Fibroblast of skin of left biceps (primary cell): ENCODE results near the gene PTPRD.

Experiments used
- DNase-seq, 2 experiments: peaks; one replicate each; pipeline ENCODE4 v3.0.0-alpha.2; 2013; ENCODE audit warnings: low read depth in 2 of 2

PTPRD gene

GRCh38 chr9:8867148-8867547 lies 1745.7 kb downstream of the PTPRD start:
- DNase-seq = no peak

DNA sequence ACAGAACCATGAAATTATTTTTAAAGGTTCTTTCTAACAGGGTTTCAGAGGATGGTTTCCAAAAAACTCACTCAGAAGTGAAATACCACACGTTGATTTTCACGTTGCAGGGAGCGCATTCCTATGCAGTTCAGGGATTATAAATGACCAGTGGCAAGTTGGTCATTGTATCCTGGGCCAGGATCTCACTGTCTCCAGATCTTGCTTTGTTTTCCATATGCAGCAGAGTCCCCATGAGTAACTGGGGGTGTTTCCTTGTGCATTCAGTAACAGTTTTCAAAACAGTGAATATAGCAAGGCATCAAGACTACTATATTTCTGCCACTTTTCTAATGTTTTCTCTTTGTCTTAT lies 1748.3 kb downstream of the PTPRD start:
- no peak for DNase-seq

- no peak for DNase-seq
Observed at GRCh38 chr9:8863886-8864544, 1748.8 kb downstream of the PTPRD start.

- DNase-seq = no peak
Observed at GRCh38 chr9:8863069-8863468, 1749.7 kb downstream of the PTPRD start.

DNA sequence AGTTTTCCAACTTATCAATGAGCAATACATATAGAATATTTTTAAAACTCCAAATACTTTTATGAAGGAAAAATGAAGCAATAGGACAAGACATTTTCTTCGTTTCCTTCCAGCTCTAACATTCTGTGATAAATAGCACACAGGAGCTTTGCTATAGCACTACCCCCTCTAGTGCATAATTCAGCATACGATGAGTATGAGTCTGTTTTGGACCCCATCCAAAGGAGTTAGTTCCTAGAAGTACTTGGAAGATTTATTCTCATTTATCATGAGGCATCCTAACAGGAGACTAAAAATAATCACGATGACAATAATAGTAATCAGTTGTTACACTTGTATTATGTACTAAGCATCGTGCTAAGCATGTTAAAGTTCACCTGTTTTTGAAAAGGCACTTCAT lies 1751.9 kb downstream of the PTPRD start:
- DNase-seq = peak; percentile 72 to 74

GRCh38 chr9:8860086-8860485 lies 1752.7 kb downstream of the PTPRD start:
- no peak for DNase-seq

- no peak for DNase-seq
Observed at GRCh38 chr9:8859416-8859815, 1753.4 kb downstream of the PTPRD start.

- DNase-seq = no peak
Observed at GRCh38 chr9:8858596-8859161, 1754.1 kb downstream of the PTPRD start.

DNA sequence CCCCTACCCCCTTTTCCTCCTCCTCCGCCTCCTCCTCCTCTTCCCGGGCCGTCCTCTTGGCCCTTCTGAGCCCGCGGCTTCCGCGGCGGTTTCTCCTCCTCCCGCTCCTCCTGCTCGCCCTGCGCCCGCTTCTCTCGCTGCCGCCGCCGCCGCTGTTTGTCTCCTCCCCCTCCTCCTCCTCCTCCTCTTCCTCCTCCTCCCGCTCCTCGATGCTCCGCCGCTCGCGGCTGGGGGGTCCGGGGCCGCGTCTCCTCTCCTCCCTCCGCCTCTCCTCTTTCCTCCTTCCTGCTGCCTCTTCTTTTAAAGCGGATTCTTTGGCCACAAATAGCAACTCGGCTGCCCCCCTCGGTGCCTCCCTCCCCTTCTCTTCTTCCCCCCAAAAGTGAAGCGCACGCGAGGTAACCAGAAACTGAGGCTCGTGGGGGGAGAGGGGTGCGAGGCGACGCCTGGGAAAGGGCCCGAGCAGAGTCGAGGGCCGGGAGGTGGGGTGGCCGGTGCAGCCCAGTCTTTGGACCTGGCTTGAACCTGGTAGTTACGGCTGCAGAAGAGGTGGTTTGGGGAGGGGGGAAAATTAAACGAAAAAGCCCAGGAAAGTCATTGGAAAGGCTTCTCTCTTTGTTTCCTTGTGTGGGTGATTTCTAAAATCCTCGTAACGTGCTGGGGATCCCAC lies 1754.7 kb downstream of the PTPRD start:
- peak in 1 of 2 experiments; percentile 36 for DNase-seq

DNA sequence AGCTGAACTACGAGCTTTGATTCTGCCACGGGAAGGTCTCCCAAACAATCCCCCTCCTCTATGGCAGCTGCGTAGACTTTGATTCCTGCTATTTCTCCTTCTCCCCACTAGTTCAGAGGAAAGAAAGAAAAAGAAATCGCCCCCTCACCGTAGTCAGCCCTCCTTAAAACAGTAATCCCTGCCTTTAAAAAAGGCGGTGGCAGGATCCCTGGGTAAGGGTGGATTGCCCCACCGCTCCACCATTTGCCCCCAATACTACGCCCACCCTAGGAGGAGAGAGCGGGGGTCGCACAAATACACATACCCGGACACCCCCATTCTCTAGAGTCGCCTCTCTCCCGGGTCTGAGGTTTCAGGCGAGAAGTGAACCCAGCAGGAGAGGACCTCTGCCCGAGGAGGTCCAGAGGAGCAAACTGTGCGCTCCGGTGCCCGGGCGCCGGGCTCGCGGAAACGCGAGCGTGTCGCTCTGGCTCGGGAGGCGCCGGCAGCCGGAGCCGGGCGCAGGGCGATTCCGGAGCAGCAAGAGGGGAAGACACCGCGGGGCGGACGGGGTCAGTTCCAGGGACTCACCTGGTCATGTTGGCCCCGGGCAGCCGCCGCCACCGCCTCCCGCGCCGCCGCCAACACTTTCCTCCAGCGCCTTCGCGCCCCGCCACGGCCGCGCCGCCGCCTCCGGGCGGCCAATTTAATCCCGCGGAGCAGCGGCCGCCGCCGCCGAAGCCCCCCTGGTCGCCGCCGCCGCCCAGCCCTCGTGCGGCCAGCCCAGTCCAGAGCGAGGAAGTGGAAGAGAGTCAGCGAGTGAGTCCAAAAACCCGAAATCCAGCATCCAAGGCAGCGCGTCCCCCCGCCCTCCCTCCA lies 1755.5 kb downstream of the PTPRD start:
- DNase-seq = no peak

DNA sequence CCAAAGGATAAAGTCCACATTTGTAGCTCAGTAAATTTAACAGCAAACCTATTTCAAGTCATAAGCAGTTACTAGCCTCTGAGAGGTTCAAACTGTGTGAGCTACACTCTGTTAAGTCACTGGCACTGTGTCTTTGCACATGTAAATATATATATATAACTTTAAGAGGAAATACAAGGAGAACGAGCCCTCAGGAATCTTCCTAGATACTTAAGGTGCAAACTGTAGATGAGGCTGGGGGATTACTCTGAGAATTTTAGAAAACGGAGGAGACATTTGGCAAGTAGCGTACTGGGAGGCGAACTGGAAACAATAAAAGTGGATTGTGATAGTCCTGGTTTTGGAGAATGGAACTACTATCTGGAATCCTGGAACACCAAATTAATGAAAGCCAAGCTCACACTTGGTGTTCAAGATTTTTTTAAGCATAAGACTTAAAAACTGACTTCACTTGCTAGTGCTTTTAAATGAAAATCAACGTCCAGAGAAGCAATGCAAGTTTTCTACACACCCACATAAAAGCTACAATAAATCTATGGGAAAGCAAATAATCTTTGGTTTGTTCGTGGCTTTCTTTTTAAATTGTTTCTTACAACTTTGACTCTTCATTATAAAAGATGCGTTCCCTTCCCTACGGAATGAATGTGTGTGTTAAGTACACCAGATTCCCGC lies 1756.3 kb downstream of the PTPRD start:
- no peak for DNase-seq

DNA sequence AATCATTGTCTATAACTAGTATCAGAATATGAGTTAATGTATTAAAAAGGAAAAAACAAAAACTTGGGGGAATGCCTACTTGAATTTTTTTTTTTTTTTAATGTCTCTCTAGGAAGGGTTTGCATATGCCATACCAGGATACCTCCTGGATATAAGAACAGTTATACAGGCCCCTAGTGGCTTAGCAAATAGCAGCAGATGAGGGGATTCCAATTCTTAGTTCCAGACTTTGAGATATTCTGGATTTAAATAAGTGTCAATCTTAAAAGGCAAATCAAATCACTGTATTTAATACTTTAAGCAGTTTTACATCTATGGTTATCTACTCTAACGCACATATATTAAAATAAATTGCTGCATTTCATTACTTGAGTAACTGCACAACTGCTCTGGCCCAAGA lies 1757.8 kb downstream of the PTPRD start:
- no peak for DNase-seq

DNA sequence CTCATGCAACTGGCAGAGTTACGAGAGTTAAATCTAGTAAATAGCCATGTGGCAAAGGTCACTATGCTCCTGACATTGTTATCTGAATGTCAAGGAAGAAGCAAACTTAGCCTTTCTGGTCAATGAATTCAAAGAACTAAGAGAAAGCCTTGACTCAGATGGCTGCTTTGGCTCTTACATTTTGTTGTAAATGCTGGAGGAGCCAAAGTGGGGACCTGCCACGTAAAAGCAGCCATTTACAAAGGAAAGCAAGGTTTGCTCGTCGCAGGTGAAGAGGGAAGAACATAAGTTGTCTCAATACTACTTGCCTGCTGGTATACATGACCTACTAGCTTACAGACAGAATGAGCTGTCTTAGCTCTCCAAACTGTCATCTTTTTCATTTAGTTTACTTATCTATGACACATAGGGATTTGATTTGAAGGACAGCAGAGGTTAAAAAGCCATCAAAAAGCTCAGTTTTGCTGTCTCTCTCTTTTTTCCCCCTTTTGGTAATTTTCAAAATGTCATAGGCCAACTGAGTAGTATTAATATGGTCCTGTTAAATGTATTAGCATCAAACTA lies 1760.4 kb downstream of the PTPRD start:
- no peak for DNase-seq

GRCh38 chr9:8850914-8851313 lies 1761.9 kb downstream of the PTPRD start:
- no peak for DNase-seq

DNA sequence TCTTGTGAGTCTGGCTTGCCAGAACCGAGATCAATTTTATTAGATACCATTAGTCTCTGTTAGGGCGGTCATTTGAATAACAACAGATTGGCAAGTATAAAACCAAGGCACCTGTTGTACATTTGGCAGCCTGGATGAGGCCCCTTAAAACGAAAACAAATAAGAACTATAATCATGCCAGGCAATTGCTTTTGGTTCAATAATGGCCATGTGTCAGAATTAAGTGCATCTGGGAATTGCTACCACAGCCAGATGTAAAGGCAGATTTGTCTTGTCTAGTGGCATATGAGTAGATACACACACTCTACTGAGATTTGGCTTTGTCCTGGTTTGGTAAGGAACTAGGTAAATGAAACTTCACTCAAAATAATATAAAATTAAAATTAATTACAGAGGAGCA lies 1767.0 kb downstream of the PTPRD start:
- DNase-seq = no peak

DNA sequence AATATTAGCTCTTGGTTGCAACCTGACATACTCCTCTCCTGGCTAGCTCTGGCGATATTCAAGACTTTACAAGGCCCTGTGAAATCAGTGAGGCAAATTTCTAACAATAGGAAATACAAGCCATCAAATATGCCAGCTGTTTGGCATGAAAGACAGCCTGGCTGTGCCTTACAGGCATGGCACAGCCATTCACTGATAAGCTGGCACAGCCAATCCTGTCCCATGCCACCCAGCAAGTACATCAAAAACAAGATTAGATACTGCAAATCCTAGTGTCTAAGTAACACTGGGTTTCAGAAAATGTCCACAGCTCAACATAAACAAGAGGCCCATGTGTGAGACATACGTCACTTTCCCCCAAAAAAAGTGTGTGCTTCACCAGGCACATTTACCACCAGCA lies 1767.4 kb downstream of the PTPRD start:
- DNase-seq = no peak

GRCh38 chr9:8844549-8844948 lies 1768.3 kb downstream of the PTPRD start:
- DNase-seq = no peak

- DNase-seq = no peak
Observed at GRCh38 chr9:8842402-8843193, 1770.2 kb downstream of the PTPRD start.

GRCh38 chr9:8838136-8838535 lies 1774.7 kb downstream of the PTPRD start:
- DNase-seq = peak; percentile 53 to 63

DNA sequence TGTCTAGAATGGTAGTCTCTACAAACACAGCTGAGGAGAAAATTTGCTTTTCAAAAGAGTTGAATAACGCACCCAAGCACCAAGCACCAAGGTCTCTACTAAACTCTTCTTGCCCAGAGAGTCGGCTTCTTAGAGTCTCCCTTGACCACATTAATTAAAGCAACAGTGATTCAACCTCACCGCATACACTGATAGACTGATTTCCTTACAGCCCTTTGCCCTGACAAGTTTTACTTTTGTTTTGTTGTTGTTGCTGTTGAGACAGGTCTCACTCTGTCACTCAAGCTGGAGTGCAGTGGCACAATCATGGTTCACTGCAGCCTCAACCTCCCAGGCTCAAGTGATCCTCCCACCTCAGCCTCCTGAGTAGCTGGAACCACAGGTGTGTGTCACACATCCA lies 1777.5 kb downstream of the PTPRD start:
- no peak for DNase-seq

GRCh38 chr9:8832955-8833354 lies 1779.8 kb downstream of the PTPRD start:
- no peak for DNase-seq
